ENCODE data around the gene CRELD2.

Gene CRELD2

GRCh38 chr22:49929994-49930575 is 11.7 kb downstream of the CRELD2 start:
- DNase-seq (ENCODE audit: low read depth), result no peak

GRCh38 chr22:49930596-49931412 is 12.4 kb downstream of the CRELD2 start:
- DNase-seq (ENCODE audit: low read depth), result no peak

- no peak for DNase-seq (ENCODE audit: low read depth)
Observed at GRCh38 chr22:49933236-49934159, 15.1 kb downstream of the CRELD2 start.

GRCh38 chr22:49934160-49934890 is 15.9 kb downstream of the CRELD2 start:
- peak; percentile 38 for DNase-seq (ENCODE audit: low read depth)

- peak; percentile 74 for DNase-seq (ENCODE audit: low read depth)
Observed at GRCh38 chr22:49934891-49935557, 16.6 kb downstream of the CRELD2 start.

GRCh38 chr22:49935561-49935960 is 17.1 kb downstream of the CRELD2 start:
- DNase-seq (ENCODE audit: low read depth), result no peak

- DNase-seq (ENCODE audit: low read depth), result peak; percentile 86
Observed at GRCh38 chr22:49936018-49936972, 17.9 kb downstream of the CRELD2 start.

- no peak for DNase-seq (ENCODE audit: low read depth)
Observed at GRCh38 chr22:49936973-49937757, 18.7 kb downstream of the CRELD2 start.

GRCh38 chr22:49937758-49938564 is 19.5 kb downstream of the CRELD2 start:
- DNase-seq (ENCODE audit: low read depth), result no peak

GRCh38 chr22:49938565-49939136 is 20.2 kb downstream of the CRELD2 start:
- no peak for DNase-seq (ENCODE audit: low read depth)

GRCh38 chr22:49941507-49942316 is 23.3 kb downstream of the CRELD2 start:
- no peak for DNase-seq (ENCODE audit: low read depth)

- DNase-seq (ENCODE audit: low read depth), result no peak
Observed at GRCh38 chr22:49942565-49943404, 24.4 kb downstream of the CRELD2 start.

GRCh38 chr22:49943405-49943765 is 25.0 kb downstream of the CRELD2 start:
- DNase-seq (ENCODE audit: low read depth), result no peak

GRCh38 chr22:49943771-49944398 is 25.5 kb downstream of the CRELD2 start:
- no peak for DNase-seq (ENCODE audit: low read depth)

- no peak for DNase-seq (ENCODE audit: low read depth)
Observed at GRCh38 chr22:49944399-49944891, 26.0 kb downstream of the CRELD2 start.

Measured in T follicular helper cell (primary cell).